Iris pigment epithelial cell (primary cell): ENCODE data around the gene SULT1E1.
"Not testable (repeated sequence)": the region's sequence is repeated elsewhere in the genome, so short reads cannot be mapped to it uniquely, and the experiment has no call there.

Experiments used
- DNase-seq: peaks from one replicate; pipeline ENCODE4 v3.0.0-alpha.2; 2011; ENCODE audit warnings: low read depth

The SULT1E1 gene

GRCh38 chr4:69843301-69843700 lies 16.6 kb downstream of the SULT1E1 start:
- DNase-seq, result no peak

GRCh38 chr4:69838977-69839376 lies 21.0 kb downstream of the SULT1E1 start:
- DNase-seq, result no peak

- no peak for DNase-seq
Observed at GRCh38 chr4:69836287-69836686, 23.7 kb downstream of the SULT1E1 start.

- no peak for DNase-seq
Observed at GRCh38 chr4:69835766-69836165, 24.2 kb downstream of the SULT1E1 start.

- no peak for DNase-seq
Observed at GRCh38 chr4:69833251-69833650, 26.7 kb downstream of the SULT1E1 start.

- no peak for DNase-seq
Observed at GRCh38 chr4:69832326-69833030, 27.5 kb downstream of the SULT1E1 start.

- no peak for DNase-seq
Observed at GRCh38 chr4:69831646-69832325, 28.2 kb downstream of the SULT1E1 start.

- no peak for DNase-seq
Observed at GRCh38 chr4:69831270-69831627, 28.7 kb downstream of the SULT1E1 start.

GRCh38 chr4:69830560-69831269 lies 29.2 kb downstream of the SULT1E1 start:
- DNase-seq, result peak; percentile 67

- DNase-seq, result no peak
Observed at GRCh38 chr4:69830192-69830559, 29.8 kb downstream of the SULT1E1 start.

- no peak for DNase-seq
Observed at GRCh38 chr4:69829678-69830077, 30.3 kb downstream of the SULT1E1 start.

- peak; percentile 68 for DNase-seq
Observed at GRCh38 chr4:69828828-69829227, 31.1 kb downstream of the SULT1E1 start.

GRCh38 chr4:69825056-69825455 lies 34.9 kb downstream of the SULT1E1 start:
- DNase-seq, result not testable (repeated sequence)

GRCh38 chr4:69823481-69824186 lies 36.3 kb downstream of the SULT1E1 start:
- peak; percentile 73 for DNase-seq

GRCh38 chr4:69823048-69823447 lies 36.9 kb downstream of the SULT1E1 start:
- DNase-seq, result no peak

- no peak for DNase-seq
Observed at GRCh38 chr4:69822198-69822597, 37.7 kb downstream of the SULT1E1 start.

GRCh38 chr4:69818060-69818639 lies 41.8 kb downstream of the SULT1E1 start:
- DNase-seq, result no peak

- no peak for DNase-seq
Observed at GRCh38 chr4:69816236-69816635, 43.7 kb downstream of the SULT1E1 start.

GRCh38 chr4:69813628-69814027 lies 46.3 kb downstream of the SULT1E1 start:
- no peak for DNase-seq

- DNase-seq, result no peak
Observed at GRCh38 chr4:69811166-69811565, 48.8 kb downstream of the SULT1E1 start.

- DNase-seq, result peak; percentile 54
Observed at GRCh38 chr4:69800599-69800998, 59.3 kb downstream of the SULT1E1 start.

GRCh38 chr4:69799337-69799736 lies 60.6 kb downstream of the SULT1E1 start:
- no peak for DNase-seq
